KMS-11 (cell line): ENCODE results near the gene EIF5AL1.

Experiments used
- H2AFZ ChIP-seq: fragments of 200-600 bp; sonication (generic); 2 replicates; pipeline ENCODE4 v1.6.1; 2016; ENCODE audit warnings: antibody characterized with exemption, mixed run types, low read depth
- H3K27ac ChIP-seq: fragments of 200-600 bp; sonication (generic); 2 replicates; pipeline ENCODE4 v1.6.1; 2016; ENCODE audit warnings: mild to moderate bottlenecking, mixed run types
- H3K27me3 ChIP-seq: fragments of 200-600 bp; sonication (generic); 2 replicates; pipeline ENCODE4 v1.6.1; 2017; ENCODE audit warnings: mild to moderate bottlenecking, low read depth, mixed run types, moderate library complexity; ENCODE audit not compliant: insufficient read depth
- H3K36me3 ChIP-seq: fragments of 200-600 bp; sonication (generic); 2 replicates; pipeline ENCODE4 v1.6.1; 2017; ENCODE audit warnings: mild to moderate bottlenecking, mixed run types; ENCODE audit not compliant: insufficient read depth
- H3K4me1 ChIP-seq: fragments of 200-600 bp; sonication (generic); 2 replicates; pipeline ENCODE4 v1.6.1; 2016; ENCODE audit warnings: mild to moderate bottlenecking, low read depth, mixed run types; ENCODE audit not compliant: poor library complexity, severe bottlenecking
- H3K4me2 ChIP-seq: fragments of 200-600 bp; sonication (generic); 2 replicates; pipeline ENCODE4 v1.7.0; 2016; ENCODE audit warnings: mild to moderate bottlenecking, mixed run types
- H3K4me3 ChIP-seq: fragments of 200-600 bp; sonication (generic); IDR thresholded peaks from 2 replicates; pipeline ENCODE4 v1.6.1; 2017; ENCODE audit warnings: low read depth, low read length, mixed read lengths; ENCODE audit not compliant: insufficient read depth
- H3K79me2 ChIP-seq: fragments of 200-600 bp; sonication (generic); 2 replicates; pipeline ENCODE4 v1.6.1; 2016; ENCODE audit warnings: low read depth, mixed run types; ENCODE audit not compliant: insufficient read depth
- H3K9ac ChIP-seq: fragments of 200-600 bp; sonication (generic); 2 replicates; pipeline ENCODE4 v1.6.1; 2016; ENCODE audit warnings: mild to moderate bottlenecking, mixed run types
- H4K20me1 ChIP-seq: fragments of 200-600 bp; sonication (generic); 2 replicates; pipeline ENCODE4 v1.6.1; 2016; ENCODE audit warnings: mild to moderate bottlenecking, mixed run types; ENCODE audit not compliant: insufficient read depth
- TF ChIP-seq, protein P1 (sequence below): fragments of 200-600 bp; sonication (generic); conservative IDR thresholded peaks from 2 replicates; pipeline ENCODE4 v1.6.1; 2017; ENCODE audit warnings: low read depth, mild to moderate bottlenecking, antibody characterized with exemption, low read length, moderate library complexity, mixed read lengths

Gene EIF5AL1

DNA sequence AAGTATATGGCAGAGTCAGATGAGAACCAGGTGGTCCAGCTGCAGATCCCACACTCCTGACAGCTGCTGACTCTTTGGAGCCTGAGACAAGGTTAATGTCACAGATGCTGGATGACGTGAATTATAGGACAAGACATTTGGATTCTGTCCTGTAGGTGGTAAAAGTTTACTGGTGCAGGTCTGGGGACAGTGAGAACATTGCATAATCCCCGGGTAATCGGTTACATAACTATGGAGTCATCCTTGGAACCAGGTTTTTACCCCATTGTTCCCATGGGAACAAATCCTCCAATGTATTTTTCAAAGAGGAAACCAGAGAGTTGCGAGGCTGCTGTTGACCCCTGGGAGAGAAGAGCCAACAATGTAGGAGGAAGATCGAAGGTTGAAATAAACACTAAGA is 39.4 kb upstream of the EIF5AL1 start:
- no peaks in the 10 kb centered on the region for H3K79me2 ChIP-seq
- H3K4me2 ChIP-seq: no peak overlapping the region
- H3K4me3 ChIP-seq: no peak overlapping the region
- TF ChIP-seq, protein P1, sequence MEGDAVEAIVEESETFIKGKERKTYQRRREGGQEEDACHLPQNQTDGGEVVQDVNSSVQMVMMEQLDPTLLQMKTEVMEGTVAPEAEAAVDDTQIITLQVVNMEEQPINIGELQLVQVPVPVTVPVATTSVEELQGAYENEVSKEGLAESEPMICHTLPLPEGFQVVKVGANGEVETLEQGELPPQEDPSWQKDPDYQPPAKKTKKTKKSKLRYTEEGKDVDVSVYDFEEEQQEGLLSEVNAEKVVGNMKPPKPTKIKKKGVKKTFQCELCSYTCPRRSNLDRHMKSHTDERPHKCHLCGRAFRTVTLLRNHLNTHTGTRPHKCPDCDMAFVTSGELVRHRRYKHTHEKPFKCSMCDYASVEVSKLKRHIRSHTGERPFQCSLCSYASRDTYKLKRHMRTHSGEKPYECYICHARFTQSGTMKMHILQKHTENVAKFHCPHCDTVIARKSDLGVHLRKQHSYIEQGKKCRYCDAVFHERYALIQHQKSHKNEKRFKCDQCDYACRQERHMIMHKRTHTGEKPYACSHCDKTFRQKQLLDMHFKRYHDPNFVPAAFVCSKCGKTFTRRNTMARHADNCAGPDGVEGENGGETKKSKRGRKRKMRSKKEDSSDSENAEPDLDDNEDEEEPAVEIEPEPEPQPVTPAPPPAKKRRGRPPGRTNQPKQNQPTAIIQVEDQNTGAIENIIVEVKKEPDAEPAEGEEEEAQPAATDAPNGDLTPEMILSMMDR: no peak
- H3K36me3 ChIP-seq: no peaks in the 10 kb centered on the region
- no peak overlapping the region for H3K27ac ChIP-seq
- H3K27me3 ChIP-seq: no peaks in the 10 kb centered on the region
- no peaks in the 10 kb centered on the region for H4K20me1 ChIP-seq
- H3K4me1 ChIP-seq: no peaks in the 10 kb centered on the region
- no peak overlapping the region for H3K9ac ChIP-seq
- no peak overlapping the region for H2AFZ ChIP-seq

DNA sequence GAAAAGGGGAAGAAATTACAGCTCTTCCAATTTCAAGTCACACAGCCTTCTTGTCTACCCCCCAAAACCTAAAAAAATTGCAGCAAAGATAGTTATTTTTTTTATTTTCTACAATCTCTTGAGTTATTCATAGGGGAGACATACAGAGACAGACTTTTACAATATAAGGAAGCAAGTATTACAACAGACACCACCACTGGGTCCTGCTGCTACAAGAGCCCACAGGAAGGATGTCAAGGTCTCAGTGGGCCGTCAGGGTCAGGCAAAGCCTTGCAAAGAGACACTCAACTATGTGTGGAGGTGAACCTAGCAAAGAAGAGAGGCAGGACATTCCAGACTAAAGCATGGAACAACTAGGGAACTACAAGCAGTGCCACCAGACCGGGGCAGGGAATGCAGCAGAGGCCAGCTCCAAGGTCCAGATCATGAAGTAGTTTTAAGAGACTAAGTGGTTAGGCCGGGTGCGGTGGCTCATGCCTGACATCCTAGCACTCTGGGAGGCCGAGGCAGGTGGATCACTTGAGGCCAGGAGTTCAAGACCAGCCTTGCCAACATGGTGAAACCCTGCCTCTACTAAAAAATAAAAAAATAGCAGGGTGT is 38.7 kb upstream of the EIF5AL1 start:
- H3K27ac ChIP-seq: no peak overlapping the region
- H3K36me3 ChIP-seq: no peaks in the 10 kb centered on the region
- no peaks in the 10 kb centered on the region for H3K27me3 ChIP-seq
- H3K79me2 ChIP-seq: no peaks in the 10 kb centered on the region
- no peak overlapping the region for H3K4me3 ChIP-seq
- H4K20me1 ChIP-seq: no peaks in the 10 kb centered on the region
- H3K4me2 ChIP-seq: no peak overlapping the region
- no peak overlapping the region for H3K9ac ChIP-seq
- TF ChIP-seq, protein P1: no peak
- no peaks in the 10 kb centered on the region for H3K4me1 ChIP-seq
- H2AFZ ChIP-seq: no peak overlapping the region

- H3K4me2 ChIP-seq: no peak overlapping the region
- no peak overlapping the region for H3K4me3 ChIP-seq
- no peaks in the 10 kb centered on the region for H3K4me1 ChIP-seq
- H3K36me3 ChIP-seq: no peaks in the 10 kb centered on the region
- no peak overlapping the region for H3K27ac ChIP-seq
- no peak overlapping the region for H2AFZ ChIP-seq
- H3K27me3 ChIP-seq: no peaks in the 10 kb centered on the region
- TF ChIP-seq, protein P1: no peak
- H3K79me2 ChIP-seq: no peaks in the 10 kb centered on the region
- no peak overlapping the region for H3K9ac ChIP-seq
- H4K20me1 ChIP-seq: no peaks in the 10 kb centered on the region
Measured at GRCh38 chr10:79475119-79475653, 37.1 kb upstream of the EIF5AL1 start.

DNA sequence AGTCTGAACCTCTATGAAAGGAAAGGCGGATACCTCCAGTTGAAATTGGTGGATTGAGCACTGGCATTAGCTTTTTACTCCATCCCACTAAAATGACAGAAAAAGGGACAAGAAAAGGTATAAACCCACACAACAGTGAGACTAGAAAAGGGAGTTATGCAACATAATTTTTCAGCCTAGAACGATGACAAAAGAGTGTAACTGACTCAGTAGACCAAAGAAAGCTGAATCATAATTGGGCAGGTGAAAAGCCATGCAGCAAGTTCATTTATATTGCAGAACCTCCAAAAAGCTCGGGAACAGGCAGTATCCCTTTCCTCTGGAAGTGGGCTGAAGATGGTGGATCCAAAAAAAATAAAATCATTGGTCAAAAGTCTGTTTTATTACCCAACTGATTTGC is 36.5 kb upstream of the EIF5AL1 start:
- no peak overlapping the region for H3K4me3 ChIP-seq
- no peaks in the 10 kb centered on the region for H3K79me2 ChIP-seq
- H2AFZ ChIP-seq: no peak overlapping the region
- H4K20me1 ChIP-seq: no peaks in the 10 kb centered on the region
- no peaks in the 10 kb centered on the region for H3K4me1 ChIP-seq
- TF ChIP-seq, protein P1: no peak
- H3K4me2 ChIP-seq: no peak overlapping the region
- H3K27ac ChIP-seq: no peak overlapping the region
- no peaks in the 10 kb centered on the region for H3K27me3 ChIP-seq
- H3K9ac ChIP-seq: no peak overlapping the region
- no peaks in the 10 kb centered on the region; the same call in 1 of the 2 replicates for H3K36me3 ChIP-seq
